NCI-H1436 treated with DMSO at 0.1 percent for 48 hours (cell line): ENCODE measurements around the gene ITLN1.
"Not testable (repeated sequence)": the region's sequence is repeated elsewhere in the genome, so short reads cannot be mapped to it uniquely, and the experiment has no call there.

ENCODE experiments used
- DNase-seq: peaks from one replicate; lab custom pipeline; 2025; lab: John Stamatoyannopoulos, UW

The ITLN1 gene

DNA sequence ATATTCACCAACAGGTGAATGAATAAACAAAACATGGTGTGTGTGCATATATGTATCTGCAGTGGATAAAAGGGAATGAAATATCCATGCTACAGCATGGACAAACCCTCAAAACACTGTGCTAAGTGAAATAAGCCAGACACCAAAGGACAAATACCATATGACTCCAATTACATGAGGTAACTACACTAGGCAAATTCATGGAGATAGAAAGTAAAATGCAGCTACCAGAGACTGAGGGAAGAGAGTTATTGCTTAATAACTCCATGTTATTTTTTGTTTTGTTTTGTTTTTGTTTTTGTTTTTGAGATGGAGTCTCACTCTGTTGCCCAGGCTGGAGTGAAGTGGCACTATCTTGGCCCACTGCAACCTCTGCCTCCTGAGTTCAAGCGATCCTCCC lies 2.4 kb downstream of the ITLN1 start:
- DNase-seq: no peak

GRCh38 chr1:160881264-160881663 lies 3.7 kb downstream of the ITLN1 start:
- DNase-seq: not testable (repeated sequence)

DNA sequence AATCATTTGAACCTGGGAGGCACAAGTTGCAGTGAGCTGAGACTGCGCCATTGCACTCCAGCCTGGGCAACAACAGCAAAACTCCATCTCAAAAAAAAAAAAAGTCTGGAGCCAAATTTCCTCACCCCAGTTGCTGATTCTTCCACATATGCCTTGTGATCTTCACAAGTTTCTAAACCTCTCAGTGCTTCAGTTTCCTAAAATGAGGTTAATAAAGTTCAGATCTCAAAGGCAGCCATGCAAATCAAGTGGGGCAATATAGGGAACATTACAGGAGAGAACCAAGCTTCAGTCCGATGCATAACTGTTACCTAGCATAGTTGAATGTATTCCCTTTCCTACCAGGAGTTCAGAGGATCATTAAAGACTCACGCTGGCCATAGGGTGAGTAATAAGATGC lies 4.8 kb downstream of the ITLN1 start:
- DNase-seq: no peak

DNA sequence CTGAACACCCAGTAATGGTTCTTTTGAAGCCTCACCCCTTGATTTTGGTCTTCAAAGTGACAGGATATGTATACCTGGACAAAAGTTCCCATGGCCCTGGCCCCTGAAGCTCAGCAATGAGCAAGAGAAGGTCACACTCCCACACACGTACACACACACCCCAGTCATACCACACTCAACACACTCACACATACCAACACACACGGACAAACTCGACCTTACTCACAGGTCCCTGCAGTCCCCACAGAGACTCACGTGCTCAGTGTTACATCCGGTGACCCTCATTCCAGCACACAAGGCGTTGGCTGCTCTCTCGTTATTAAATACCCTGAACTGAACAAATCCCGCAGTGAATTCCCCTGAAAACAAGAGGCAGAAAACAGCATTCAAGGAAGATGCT lies 5.9 kb downstream of the ITLN1 start:
- DNase-seq: no peak

DNA sequence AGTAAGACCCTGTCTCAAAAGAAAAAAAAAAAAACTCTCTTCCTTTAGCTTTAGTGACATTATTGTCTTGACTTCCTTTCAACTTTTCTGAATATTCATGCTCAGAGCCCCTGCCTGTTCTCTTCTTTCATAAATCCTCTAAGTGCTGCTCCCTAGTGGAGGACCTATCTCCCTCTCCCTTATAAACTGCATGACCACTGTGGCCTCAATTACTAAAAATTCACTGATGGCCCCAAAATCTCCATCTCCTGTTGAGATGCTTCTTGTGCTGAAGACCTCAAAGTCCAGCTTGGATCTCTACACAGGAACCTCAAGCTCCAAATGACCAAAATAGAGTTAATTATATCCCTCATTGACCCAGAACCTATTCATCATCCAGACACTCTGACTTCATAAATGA lies 7.8 kb downstream of the ITLN1 start:
- no peak for DNase-seq

DNA sequence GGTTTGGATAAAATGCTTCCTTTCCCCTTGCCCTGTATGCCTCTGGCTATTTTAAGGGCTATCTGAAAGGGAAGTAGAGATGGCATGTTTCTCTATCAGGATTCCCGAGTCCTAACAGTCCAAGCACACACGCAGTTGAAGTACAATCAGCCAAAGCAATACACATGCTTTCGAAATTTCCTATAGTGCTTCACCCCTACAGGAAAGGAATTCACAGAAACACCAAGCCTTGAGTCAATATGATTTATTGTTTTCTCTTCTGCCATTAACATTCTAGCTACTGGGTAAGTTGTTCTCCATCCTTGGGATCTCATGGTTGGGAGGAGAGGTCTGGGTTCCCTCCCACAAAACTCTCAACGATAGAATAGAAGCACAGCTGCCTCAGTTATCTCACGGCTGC lies 8.7 kb downstream of the ITLN1 start:
- DNase-seq: no peak

DNA sequence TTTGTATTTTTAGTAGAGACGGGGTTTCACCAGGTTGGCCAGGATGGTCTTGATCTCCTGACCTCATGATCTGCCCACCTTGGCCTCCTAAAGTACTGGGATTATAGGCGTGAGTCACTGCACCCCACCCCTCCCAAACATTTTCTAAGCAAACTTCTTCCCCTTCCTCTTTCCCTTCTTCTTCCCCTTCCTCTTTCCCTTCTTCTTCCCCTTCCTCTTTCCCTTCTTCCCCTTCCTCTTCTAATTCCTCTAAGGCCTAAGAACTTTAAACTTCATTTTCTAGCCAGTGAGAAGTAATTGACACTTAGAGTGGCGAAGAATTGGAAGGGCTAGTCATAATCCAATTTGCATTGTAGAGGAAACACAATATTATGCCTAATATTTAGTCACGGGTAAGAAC lies 9.4 kb downstream of the ITLN1 start:
- not testable (repeated sequence) for DNase-seq

GRCh38 chr1:160874935-160875334 lies 10.0 kb downstream of the ITLN1 start:
- no peak for DNase-seq

GRCh38 chr1:160868141-160868540 lies 16.8 kb downstream of the ITLN1 start:
- no peak for DNase-seq

DNA sequence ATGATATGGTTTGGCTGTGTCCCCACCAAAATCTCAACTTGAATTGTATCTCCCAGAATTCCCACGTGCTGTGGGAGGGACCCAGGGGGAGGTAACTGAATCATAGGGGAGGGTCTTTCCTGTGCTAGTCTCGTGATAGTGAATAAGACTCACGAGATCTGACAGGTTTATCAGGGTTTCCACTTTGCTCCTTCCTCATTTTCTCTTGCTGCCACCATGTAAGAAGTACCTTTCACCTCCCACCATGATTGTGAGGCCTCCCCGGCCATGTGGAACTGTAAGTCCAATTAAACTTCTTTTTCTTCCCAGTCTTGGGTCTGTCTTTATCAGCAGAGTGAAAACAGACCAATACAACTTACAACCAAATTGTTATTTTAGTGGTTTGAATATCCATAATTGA lies 17.3 kb downstream of the ITLN1 start:
- not testable (repeated sequence) for DNase-seq

DNA sequence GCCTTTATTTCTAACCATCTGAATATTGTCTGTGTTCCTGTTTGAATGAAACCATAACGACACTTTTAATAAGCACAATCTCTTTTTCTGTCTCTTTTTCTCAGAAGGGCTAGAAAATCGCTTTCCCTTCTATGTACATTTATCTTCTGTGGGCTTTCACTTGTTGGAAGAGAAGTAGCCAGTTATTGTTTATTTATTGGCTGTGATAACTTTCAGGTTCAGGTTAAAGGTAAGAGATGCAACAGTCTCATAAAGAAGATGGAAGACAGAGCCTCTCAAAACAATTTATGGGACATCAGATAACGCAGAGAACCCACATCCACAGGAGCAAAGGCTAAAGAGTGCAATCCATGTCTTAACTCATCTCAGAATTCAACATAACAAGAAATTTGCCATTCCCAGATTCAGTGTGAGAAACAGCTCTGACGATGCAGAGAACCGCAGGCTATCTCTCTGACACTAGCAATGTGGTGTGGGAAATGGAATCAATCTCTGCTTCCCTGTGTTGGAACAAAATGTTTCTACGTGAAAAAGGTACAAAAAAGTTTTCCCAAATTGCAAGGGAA lies 18.2 kb downstream of the ITLN1 start:
- no peak for DNase-seq

DNA sequence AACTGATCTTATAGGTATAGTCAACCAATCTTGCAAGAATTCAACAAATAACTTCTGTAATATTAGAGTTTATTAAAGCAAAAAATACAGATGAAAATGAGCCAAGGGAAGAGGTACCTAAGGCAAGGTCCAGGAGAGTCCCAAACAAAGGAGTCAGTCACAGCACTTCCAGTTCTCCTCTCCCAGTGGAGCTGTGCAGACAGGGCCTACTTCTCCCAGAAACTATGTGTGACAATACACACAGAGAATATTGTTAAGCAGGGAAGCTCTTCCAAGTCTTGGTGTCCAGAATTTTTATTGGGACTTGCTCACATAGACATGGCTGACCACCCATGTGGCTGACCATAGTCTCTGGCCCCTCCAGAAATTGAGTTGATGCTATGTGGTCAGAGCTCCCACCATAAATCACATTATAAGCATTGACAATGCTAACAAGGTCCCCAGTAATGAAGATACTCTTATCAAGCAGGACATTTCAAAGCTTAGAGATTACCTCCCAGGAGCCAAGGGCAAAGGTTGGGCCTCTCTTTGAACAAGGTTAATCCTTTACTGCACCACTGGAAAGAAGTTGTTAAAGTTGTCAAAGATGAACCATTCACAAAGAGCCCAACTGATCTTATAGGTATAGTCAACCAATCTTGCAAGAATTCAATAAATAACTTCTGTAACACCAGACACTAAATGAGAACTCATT lies 18.8 kb downstream of the ITLN1 start:
- DNase-seq: no peak

- no peak for DNase-seq
Observed at GRCh38 chr1:160865337-160865736, 19.6 kb downstream of the ITLN1 start.

DNA sequence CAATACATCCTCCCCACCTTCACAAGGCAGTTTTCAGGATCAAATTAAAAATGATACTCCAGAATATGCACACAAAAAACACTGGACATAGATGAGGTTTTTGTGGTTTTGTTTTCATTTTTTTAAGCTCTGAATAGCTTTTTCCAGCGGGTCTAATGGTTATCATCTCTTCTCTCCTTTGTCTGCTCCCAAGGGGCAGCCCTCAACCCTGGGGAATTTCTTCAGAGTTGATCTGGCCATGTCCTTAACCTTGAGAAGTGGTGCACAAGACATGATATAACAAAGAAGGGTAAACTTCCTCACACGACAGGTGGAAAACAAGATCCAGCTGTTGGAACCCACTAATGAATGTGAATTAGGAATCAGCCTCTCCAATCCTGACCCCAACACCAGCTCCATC lies 20.8 kb downstream of the ITLN1 start:
- DNase-seq: no peak

DNA sequence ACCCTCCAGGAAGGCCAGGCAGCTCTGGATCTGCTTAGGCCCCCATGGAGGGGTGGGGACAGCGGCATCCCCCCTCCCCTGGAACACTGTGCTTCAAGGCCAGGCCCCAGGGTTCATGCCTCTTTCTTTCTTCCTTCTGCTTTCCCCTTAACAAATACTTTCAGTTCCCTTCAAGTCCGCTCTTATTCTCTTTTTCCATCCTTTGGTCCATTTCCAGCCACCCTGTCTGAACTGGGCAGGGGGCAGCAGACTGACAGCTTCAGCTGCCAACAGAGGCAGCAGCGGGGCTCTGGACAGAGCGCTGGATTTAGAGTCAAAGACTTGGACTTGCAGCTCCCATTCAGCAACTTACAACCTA lies 21.2 kb downstream of the ITLN1 start:
- DNase-seq: no peak

GRCh38 chr1:160863061-160863773 lies 21.8 kb downstream of the ITLN1 start:
- DNase-seq: no peak

DNA sequence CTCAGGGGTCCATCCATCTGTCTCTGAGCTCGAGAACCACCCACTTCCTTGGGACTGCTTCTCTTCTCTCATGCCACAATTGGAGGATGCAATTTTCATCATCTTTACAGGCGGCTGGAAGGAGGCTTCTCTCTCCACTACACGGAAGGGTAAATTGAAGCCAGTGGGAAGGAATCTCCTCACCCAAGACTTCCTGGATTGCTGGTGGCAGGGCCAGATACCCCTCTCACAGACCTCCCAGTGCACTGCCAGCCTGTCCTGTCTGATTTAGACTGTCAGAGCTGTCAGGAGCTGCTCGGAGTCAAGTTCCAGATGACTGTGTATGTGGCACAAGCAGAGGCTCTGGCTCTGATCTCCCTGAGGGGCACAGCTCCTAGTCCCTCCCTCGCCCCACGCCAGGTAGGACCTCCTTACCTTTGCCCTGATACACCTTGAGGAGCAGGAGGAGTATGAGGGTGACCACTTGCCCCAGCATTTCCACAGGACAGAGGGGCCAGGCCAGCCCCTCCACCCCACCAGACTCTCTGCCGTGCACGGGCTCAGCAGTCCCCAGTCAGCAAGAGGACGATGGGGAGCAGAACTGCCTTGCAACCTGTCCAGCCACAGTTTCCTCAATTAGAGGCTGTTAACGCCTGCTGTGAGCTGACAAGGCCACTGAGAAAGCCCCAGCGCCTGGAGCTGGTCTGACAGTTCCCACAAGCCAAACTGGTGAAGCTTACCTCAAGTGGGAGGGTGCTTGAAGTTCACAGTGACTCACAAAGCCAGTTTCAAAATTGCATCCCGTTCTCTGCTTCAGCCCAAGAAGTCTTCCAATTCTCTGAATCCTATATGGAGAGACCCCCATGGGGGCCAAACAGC lies 22.5 kb downstream of the ITLN1 start, which contains the start of gene CD244:
Gene CD244 (minus strand): TSS at position 685 of the 858 bp plus-strand sequence. CDS start 210 bp downstream, at position 475.
- no peak for DNase-seq

DNA sequence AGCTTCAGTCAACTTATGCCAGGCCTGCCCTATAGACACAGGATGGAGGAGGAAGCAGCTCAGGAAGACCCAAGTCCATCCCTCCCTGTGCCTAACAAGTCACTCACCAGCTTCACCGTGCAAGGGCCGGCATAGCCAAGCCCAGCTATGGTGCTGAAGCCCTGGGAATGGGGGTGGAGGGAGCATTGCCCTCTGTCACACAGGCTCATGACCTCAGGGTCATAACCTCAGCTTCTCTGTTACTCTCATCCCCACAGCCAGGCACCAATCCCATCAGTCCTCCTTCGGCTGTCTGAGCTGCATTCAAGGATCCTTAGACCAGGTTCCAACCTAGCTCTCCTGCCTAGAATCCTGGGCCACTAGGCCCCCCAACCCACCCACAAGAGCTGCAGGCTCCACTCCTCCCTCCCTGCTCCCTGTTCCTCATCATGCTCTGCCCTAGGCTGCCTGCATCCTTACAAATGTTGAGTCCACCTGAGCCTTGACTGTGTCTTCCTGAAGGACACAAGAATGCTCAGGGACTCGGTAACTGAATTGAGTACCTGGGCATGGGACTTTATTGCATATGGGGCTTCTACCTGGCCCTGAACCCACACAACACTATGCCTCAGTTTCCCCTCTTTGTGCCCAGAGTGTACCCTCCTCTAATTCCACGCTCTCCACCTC lies 24.0 kb downstream of the ITLN1 start:
- DNase-seq: no peak

DNA sequence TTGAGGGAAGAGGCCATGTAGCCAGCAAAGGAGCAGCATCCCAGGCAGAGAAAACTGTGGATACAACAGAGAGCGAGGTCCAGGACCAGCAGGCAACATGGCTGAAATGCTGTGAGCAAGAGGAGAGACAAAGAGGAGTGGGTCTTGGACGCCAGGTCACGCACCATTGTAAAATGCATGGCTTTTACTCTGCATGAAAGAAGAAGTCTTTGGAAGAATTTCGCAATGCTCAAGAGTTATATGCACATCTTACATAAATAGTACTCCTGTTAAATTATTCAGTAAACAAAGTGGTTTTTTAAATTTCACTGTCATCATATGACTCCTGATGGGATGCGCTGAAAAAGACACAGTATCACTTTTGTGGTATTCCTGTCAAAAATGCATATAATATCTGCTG lies 25.8 kb downstream of the ITLN1 start:
- no peak for DNase-seq

GRCh38 chr1:160858507-160858906 lies 26.5 kb downstream of the ITLN1 start:
- DNase-seq: no peak

DNA sequence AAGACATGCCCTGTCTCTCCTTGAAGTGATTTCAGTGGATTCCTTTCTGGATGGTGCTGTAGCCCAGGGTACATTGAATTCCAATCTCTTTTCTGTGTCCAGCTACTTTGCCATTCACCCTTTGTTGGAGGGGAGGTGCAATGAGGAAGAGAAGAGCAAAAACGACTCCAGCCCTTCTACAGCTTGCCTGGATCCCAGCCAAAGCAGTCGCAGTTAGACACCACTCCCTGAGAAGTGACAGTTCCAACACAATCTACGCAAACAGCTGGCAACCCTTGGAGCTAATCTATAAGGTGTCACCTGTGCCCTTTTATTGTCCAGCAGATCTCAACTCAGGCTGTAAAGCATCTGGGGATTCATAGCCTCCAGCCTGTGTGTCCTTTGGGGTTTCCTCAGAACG lies 26.9 kb downstream of the ITLN1 start:
- DNase-seq: no peak
